Measurements from ENCODE around the gene GNGT2. TPM values are rescaled to one million over a fixed set of nuclear protein-coding genes. Genes with fewer than 3 reads are reported as not detected.

Gene GNGT2
- total RNA-seq, 2 donors from 2014 or later: 0.56 to 0.94 TPM

GRCh38 chr17:49219987-49220386 lies 9.6 kb upstream of the GNGT2 start:
- intact Hi-C loops (cut with DNase I): no loop called here

GRCh38 chr17:49218941-49219913 lies 8.9 kb upstream of the GNGT2 start:
- no peak for TF ChIP-seq CTCF (IDR thresholded peaks at IDR 0.05)
- H3K36me3 ChIP-seq: no peaks in the 10 kb centered on the region
- H3K4me1 ChIP-seq: peaks cover 4% of the 10 kb centered on the region
- peak overlapping the region; percentile 70 for H3K27ac ChIP-seq
- H3K9ac ChIP-seq (ENCODE audit: low read depth in 2 of 2, low read length in 2 of 2): no peak overlapping the region
- no peak overlapping the region for H3K4me3 ChIP-seq
- peaks cover 7% of the 10 kb centered on the region for H3K27me3 ChIP-seq
- no peaks in the 10 kb centered on the region for H3K9me3 ChIP-seq
- intact Hi-C loops (cut with DNase I): no loop called here
- no peak for DNase-seq

More at GRCh38 chr17:49219987-49220386, 9.6 kb upstream of the GNGT2 start:
- Histone ChIP-seq H3K9me3 (no peaks in the 10 kb centered on the region), H3K27ac (no peak overlapping the region), H3K36me3 (no peaks in the 10 kb centered on the region), H3K4me1 (peaks cover 4% of the 10 kb centered on the region), H3K9ac (ENCODE audit: low read depth in 2 of 2, low read length in 2 of 2) (no peak overlapping the region), H3K4me3 (no peak overlapping the region), H3K27me3 (peaks cover 15% of the 10 kb centered on the region)
- no peak for DNase-seq
- no peak for TF ChIP-seq CTCF (IDR thresholded peaks at IDR 0.05)

- no peaks in the 10 kb centered on the region for H3K4me1 ChIP-seq
- no peaks in the 10 kb centered on the region for H3K36me3 ChIP-seq
- peak overlapping the region; percentile 70 for H3K27ac ChIP-seq
- H3K27me3 ChIP-seq: no peaks in the 10 kb centered on the region
- no peak overlapping the region for H3K4me3 ChIP-seq
- DNase-seq: peak; percentile 52
- no peak overlapping the region for H3K9ac ChIP-seq (ENCODE audit: low read depth in 2 of 2, low read length in 2 of 2)
- no peak for TF ChIP-seq CTCF (IDR thresholded peaks at IDR 0.05)
- no peaks in the 10 kb centered on the region for H3K9me3 ChIP-seq
- intact Hi-C loops (cut with DNase I): no loop called here
Observed at GRCh38 chr17:49217651-49218413, 7.5 kb upstream of the GNGT2 start.

GRCh38 chr17:49216953-49217650 lies 6.7 kb upstream of the GNGT2 start:
- DNase-seq: peak; percentile 77

More at GRCh38 chr17:49216953-49217650, 6.7 kb upstream of the GNGT2 start:
- H3K9ac ChIP-seq (ENCODE audit: low read depth in 2 of 2, low read length in 2 of 2): no peak overlapping the region
- no peak overlapping the region for H3K4me3 ChIP-seq
- intact Hi-C loops (cut with DNase I): no loop called here
- TF ChIP-seq CTCF (IDR thresholded peaks at IDR 0.05): no peak
- no peaks in the 10 kb centered on the region for H3K27me3 ChIP-seq
- H3K36me3 ChIP-seq: no peaks in the 10 kb centered on the region
- H3K4me1 ChIP-seq: no peaks in the 10 kb centered on the region
- H3K9me3 ChIP-seq: no peaks in the 10 kb centered on the region
- peak overlapping the region; percentile 70 for H3K27ac ChIP-seq

Measured in colonic mucosa (tissue), 4 donors.